HUES48 (cell line): Measurements from ENCODE around the gene ADGRA3.

Experiments
- H3K27ac ChIP-seq: one replicate; pipeline ENCODE4 v1.7.0; 2013; ENCODE audit warnings: low read depth, low read length, inconsistent platforms
- H3K27me3 ChIP-seq: 2 replicates; pipeline ENCODE4 v1.6.1; 2013; ENCODE audit warnings: mild to moderate bottlenecking, low read length; ENCODE audit not compliant: control insufficient read depth, insufficient read depth
- H3K36me3 ChIP-seq: 2 replicates; pipeline ENCODE4 v1.6.1; 2013; ENCODE audit warnings: low read length; ENCODE audit not compliant: control insufficient read depth, insufficient read depth
- H3K4me1 ChIP-seq: 2 replicates; pipeline ENCODE4 v1.6.1; 2013; ENCODE audit warnings: mild to moderate bottlenecking, low read length; ENCODE audit not compliant: control insufficient read depth, insufficient read depth
- H3K4me3 ChIP-seq: 2 replicates; pipeline ENCODE4 v1.5.1; 2013; ENCODE audit warnings: mild to moderate bottlenecking, low read depth, low read length
- H3K9ac ChIP-seq: 2 replicates; pipeline ENCODE4 v1.6.1; 2013; ENCODE audit warnings: mild to moderate bottlenecking, low read depth, low read length, moderate library complexity
- H3K9me3 ChIP-seq: 2 replicates; pipeline ENCODE4 v1.6.1; 2013; ENCODE audit warnings: low read length; ENCODE audit not compliant: control insufficient read depth, insufficient read depth

Gene ADGRA3

GRCh38 chr4:22369901-22370562, 145.8 kb downstream of the ADGRA3 start:
- Histone ChIP-seq H3K9ac (no peak overlapping the region), H3K4me3 (no peak overlapping the region), H3K36me3 (no peaks in the 10 kb centered on the region), H3K9me3 (no peaks in the 10 kb centered on the region), H3K4me1 (no peaks in the 10 kb centered on the region; the same call in 1 of the 2 replicates), H3K27ac (no peak overlapping the region), H3K27me3 (no peaks in the 10 kb centered on the region)

- no peak overlapping the region for H3K27ac ChIP-seq
- H3K9me3 ChIP-seq, result no peaks in the 10 kb centered on the region
- no peaks in the 10 kb centered on the region for H3K36me3 ChIP-seq
- H3K9ac ChIP-seq, result no peak overlapping the region
- H3K27me3 ChIP-seq, result no peaks in the 10 kb centered on the region
- no peak overlapping the region for H3K4me3 ChIP-seq
- peaks cover 7% of the 10 kb centered on the region for H3K4me1 ChIP-seq
Observed at GRCh38 chr4:22363787-22364186, 152.1 kb downstream of the ADGRA3 start.

GRCh38 chr4:22363036-22363435, 152.8 kb downstream of the ADGRA3 start:
- Histone ChIP-seq H3K27me3 (no peaks in the 10 kb centered on the region), H3K4me3 (no peak overlapping the region), H3K36me3 (no peaks in the 10 kb centered on the region), H3K9me3 (no peaks in the 10 kb centered on the region), H3K9ac (no peak overlapping the region), H3K27ac (no peak overlapping the region), H3K4me1 (peaks cover 7% of the 10 kb centered on the region)

GRCh38 chr4:22356987-22357596, 158.8 kb downstream of the ADGRA3 start:
- H3K27ac ChIP-seq, result no peak overlapping the region
- H3K9me3 ChIP-seq, result no peaks in the 10 kb centered on the region
- no peaks in the 10 kb centered on the region for H3K27me3 ChIP-seq
- H3K36me3 ChIP-seq, result no peaks in the 10 kb centered on the region
- H3K9ac ChIP-seq, result no peak overlapping the region
- no peak overlapping the region for H3K4me3 ChIP-seq
- H3K4me1 ChIP-seq, result peaks cover 7% of the 10 kb centered on the region

GRCh38 chr4:22348410-22348809, 167.5 kb downstream of the ADGRA3 start:
- Histone ChIP-seq H3K4me3 (no peak overlapping the region), H3K27ac (no peak overlapping the region), H3K27me3 (no peaks in the 10 kb centered on the region), H3K9ac (no peak overlapping the region), H3K4me1 (no peaks in the 10 kb centered on the region), H3K9me3 (no peaks in the 10 kb centered on the region), H3K36me3 (no peaks in the 10 kb centered on the region)

- Histone ChIP-seq H3K27me3 (no peaks in the 10 kb centered on the region), H3K4me3 (no peak overlapping the region), H3K27ac (no peak overlapping the region), H3K4me1 (no peaks in the 10 kb centered on the region), H3K36me3 (no peaks in the 10 kb centered on the region), H3K9ac (no peak overlapping the region), H3K9me3 (no peaks in the 10 kb centered on the region)
Observed at GRCh38 chr4:22345678-22346077, 170.2 kb downstream of the ADGRA3 start.

- H3K4me1 ChIP-seq, result no peaks in the 10 kb centered on the region
- H3K9me3 ChIP-seq, result no peaks in the 10 kb centered on the region
- no peaks in the 10 kb centered on the region for H3K27me3 ChIP-seq
- no peak overlapping the region for H3K9ac ChIP-seq
- no peaks in the 10 kb centered on the region for H3K36me3 ChIP-seq
- H3K27ac ChIP-seq, result no peak overlapping the region
- H3K4me3 ChIP-seq, result no peak overlapping the region
Observed at GRCh38 chr4:22345055-22345454, 170.8 kb downstream of the ADGRA3 start.

- no peaks in the 10 kb centered on the region for H3K36me3 ChIP-seq
- no peak overlapping the region for H3K27ac ChIP-seq
- no peaks in the 10 kb centered on the region for H3K27me3 ChIP-seq
Observed at GRCh38 chr4:22343606-22344005, 172.3 kb downstream of the ADGRA3 start.

GRCh38 chr4:22339491-22339890, 176.4 kb downstream of the ADGRA3 start:
- no peak overlapping the region for H3K4me3 ChIP-seq
- H3K27ac ChIP-seq, result no peak overlapping the region
- H3K9ac ChIP-seq, result no peak overlapping the region
- no peaks in the 10 kb centered on the region for H3K27me3 ChIP-seq
- no peaks in the 10 kb centered on the region for H3K4me1 ChIP-seq
- no peaks in the 10 kb centered on the region for H3K36me3 ChIP-seq
- no peaks in the 10 kb centered on the region for H3K9me3 ChIP-seq

More at GRCh38 chr4:22343606-22344005, 172.3 kb downstream of the ADGRA3 start:
- Histone ChIP-seq H3K4me1 (no peaks in the 10 kb centered on the region), H3K9me3 (no peaks in the 10 kb centered on the region), H3K9ac (no peak overlapping the region), H3K4me3 (no peak overlapping the region)

GRCh38 chr4:22338796-22339195, 177.1 kb downstream of the ADGRA3 start:
- Histone ChIP-seq H3K9ac (no peak overlapping the region), H3K27me3 (no peaks in the 10 kb centered on the region), H3K36me3 (no peaks in the 10 kb centered on the region), H3K4me1 (no peaks in the 10 kb centered on the region), H3K4me3 (no peak overlapping the region), H3K27ac (no peak overlapping the region), H3K9me3 (no peaks in the 10 kb centered on the region)
